MM.1S (cell line): ENCODE data around the gene AMBN.

Experiments
- EZH2 ChIP-seq: fragments of 300-600 bp; sonication (generic); optimal IDR thresholded peaks from 2 replicates; pipeline ENCODE3; 2017; ENCODE audit warnings: low read depth, mild to moderate bottlenecking, antibody characterized with exemption, low read length, mixed read lengths
- TF ChIP-seq, protein P1 (sequence below): fragments of 300-600 bp; sonication (generic); IDR thresholded peaks from 2 replicates; pipeline ENCODE4 v1.5.1; 2016; ENCODE audit warnings: antibody characterized with exemption, low read length, mixed read lengths

DNA sequence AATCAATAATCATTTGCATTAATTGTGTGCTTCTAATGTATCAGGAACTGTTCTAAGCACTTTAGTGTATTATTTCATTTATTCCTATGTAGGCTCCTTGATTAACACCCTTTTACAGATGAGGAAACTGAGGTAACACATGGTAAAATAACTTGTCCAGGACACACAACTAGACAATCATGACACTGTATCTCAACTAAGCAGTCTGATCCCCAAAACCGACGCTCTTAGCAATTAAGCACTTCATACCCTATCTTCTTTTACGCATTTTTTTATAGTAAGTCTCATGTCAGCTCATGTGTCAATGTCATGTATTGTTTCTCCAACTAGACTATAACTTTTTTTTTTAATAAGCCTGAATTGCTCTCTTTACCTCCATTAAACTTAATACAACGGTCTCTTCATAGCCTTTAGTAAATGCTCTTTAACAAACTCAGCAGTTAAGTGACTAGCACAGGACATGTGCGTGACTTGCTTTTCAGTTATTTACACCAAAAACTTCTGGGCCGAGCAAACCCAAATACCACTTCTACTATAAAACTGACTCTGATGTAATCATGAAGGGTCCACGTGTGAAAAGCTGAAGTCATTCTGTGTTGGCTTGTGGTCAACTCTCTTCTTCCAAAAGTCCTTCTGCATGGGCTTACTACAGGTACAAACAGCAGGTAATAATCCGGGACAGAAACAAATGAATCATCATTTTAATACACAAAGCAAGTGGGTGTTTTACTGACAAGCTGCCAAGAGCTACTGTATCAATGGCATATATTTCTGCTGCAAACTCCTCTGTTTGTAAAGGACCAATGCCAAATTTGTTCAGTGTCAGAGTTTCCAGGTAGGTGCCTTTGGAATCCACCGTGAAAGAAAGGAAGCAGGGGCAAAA lies 7.9 kb upstream of the AMBN start:
- TF ChIP-seq, protein P1, sequence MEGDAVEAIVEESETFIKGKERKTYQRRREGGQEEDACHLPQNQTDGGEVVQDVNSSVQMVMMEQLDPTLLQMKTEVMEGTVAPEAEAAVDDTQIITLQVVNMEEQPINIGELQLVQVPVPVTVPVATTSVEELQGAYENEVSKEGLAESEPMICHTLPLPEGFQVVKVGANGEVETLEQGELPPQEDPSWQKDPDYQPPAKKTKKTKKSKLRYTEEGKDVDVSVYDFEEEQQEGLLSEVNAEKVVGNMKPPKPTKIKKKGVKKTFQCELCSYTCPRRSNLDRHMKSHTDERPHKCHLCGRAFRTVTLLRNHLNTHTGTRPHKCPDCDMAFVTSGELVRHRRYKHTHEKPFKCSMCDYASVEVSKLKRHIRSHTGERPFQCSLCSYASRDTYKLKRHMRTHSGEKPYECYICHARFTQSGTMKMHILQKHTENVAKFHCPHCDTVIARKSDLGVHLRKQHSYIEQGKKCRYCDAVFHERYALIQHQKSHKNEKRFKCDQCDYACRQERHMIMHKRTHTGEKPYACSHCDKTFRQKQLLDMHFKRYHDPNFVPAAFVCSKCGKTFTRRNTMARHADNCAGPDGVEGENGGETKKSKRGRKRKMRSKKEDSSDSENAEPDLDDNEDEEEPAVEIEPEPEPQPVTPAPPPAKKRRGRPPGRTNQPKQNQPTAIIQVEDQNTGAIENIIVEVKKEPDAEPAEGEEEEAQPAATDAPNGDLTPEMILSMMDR: no peak
- TF ChIP-seq EZH2: no peak
